PFSK-1 (cell line): ENCODE results near the gene UNC93A. TPM values are rescaled to one million over a fixed set of nuclear protein-coding genes. Genes with fewer than 3 reads are reported as not detected.
A peak's percentile ranks its signal among the peaks of the same experiment; 100 is the strongest.

Source experiments
- FOXP2 ChIP-seq: optimal IDR thresholded peaks from 2 replicates; pipeline ENCODE3; 2011; ENCODE audit warnings: borderline replicate concordance, control low read depth, inconsistent platforms; ENCODE audit not compliant: insufficient read depth; ENCODE audit errors: extremely low read length, extremely low read depth
- POLR2AphosphoS5 ChIP-seq: IDR thresholded peaks from 2 replicates; pipeline ENCODE4 v1.6.1; 2012; ENCODE audit warnings: low read depth, mild to moderate bottlenecking, control low read depth, low read length, moderate library complexity
- SIN3A ChIP-seq: IDR thresholded peaks from 2 replicates; pipeline ENCODE4 v1.6.1; 2012; ENCODE audit warnings: mild to moderate bottlenecking, low read length, moderate library complexity, borderline replicate concordance; ENCODE audit not compliant: insufficient read depth
- TAF1 ChIP-seq: IDR thresholded peaks from 2 replicates; pipeline ENCODE4 v1.6.1; 2012; ENCODE audit warnings: low read length, control low read depth, borderline replicate concordance; ENCODE audit not compliant: insufficient read depth
- polyA plus RNA-seq: library from polyadenylated mRNA; unstranded; fragments of >200 nt; gene quantifications from one replicate; pipeline ENCODE4 v1.2.1, GENCODE V29; 2012; ENCODE audit warnings: low read depth, missing spikeins; ENCODE audit not compliant: insufficient read length
- TF ChIP-seq, protein P1 (sequence below), 2 experiments: IDR thresholded peaks; 2 replicates each; pipeline versions ENCODE4 v1.6.1 to v1.8.0; 2011 to 2012; ENCODE audit warnings: low read depth in 2 of 2, low read length in 2 of 2, control low read depth in 1 of 2, inconsistent platforms in 1 of 2, mild to moderate bottlenecking in 1 of 2, moderate library complexity in 1 of 2; ENCODE audit not compliant: insufficient read depth in 1 of 2

The UNC93A gene
- not detected for polyA plus RNA-seq

DNA sequence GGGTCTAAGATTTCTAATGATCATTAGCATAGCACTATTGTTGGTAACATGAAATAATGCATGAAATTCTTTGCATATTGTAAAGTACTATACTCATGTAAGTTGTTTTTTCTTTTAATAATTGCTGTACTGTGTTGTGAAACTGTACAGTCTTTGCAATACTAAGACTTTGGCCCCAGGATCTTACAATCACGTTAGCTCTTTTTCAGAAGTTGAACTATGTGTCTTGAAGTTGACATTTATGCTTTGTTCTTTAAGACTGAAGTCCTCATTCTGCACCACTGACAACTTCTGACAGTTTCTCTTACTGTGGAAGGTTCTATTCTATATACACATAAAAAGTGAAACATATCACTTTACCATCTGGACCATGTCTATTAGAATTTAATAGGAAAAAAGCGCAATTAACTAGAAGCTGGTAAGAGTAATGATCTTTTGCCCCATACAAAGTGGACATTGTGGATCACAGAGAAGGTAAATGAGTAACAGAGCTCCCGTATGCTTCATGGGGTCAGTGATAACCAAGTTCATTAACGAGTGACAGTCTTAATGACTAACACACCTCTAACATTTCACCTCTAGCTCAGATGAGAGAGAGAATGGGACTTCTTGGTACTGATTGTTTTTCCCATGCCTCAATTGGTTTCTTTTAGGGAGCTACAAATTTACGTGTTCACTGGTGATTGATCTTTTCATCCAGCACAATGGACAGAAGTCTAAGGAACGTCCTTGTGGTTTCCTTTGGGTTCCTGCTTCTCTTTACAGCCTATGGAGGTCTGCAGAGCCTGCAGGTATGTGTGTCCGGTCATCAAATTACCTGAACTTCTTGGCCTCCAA lies at the start of gene UNC93A:
TSS of gene UNC93A (plus strand) at position 530 of the 837 bp plus-strand sequence. CDS start at position 705, 175 bp downstream.
- no peak for TF ChIP-seq FOXP2
- TF ChIP-seq SIN3A, result no peak
- TF ChIP-seq, protein P1, sequence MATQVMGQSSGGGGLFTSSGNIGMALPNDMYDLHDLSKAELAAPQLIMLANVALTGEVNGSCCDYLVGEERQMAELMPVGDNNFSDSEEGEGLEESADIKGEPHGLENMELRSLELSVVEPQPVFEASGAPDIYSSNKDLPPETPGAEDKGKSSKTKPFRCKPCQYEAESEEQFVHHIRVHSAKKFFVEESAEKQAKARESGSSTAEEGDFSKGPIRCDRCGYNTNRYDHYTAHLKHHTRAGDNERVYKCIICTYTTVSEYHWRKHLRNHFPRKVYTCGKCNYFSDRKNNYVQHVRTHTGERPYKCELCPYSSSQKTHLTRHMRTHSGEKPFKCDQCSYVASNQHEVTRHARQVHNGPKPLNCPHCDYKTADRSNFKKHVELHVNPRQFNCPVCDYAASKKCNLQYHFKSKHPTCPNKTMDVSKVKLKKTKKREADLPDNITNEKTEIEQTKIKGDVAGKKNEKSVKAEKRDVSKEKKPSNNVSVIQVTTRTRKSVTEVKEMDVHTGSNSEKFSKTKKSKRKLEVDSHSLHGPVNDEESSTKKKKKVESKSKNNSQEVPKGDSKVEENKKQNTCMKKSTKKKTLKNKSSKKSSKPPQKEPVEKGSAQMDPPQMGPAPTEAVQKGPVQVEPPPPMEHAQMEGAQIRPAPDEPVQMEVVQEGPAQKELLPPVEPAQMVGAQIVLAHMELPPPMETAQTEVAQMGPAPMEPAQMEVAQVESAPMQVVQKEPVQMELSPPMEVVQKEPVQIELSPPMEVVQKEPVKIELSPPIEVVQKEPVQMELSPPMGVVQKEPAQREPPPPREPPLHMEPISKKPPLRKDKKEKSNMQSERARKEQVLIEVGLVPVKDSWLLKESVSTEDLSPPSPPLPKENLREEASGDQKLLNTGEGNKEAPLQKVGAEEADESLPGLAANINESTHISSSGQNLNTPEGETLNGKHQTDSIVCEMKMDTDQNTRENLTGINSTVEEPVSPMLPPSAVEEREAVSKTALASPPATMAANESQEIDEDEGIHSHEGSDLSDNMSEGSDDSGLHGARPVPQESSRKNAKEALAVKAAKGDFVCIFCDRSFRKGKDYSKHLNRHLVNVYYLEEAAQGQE (IDR thresholded peaks at IDR 0.05; ENCODE audit: insufficient read depth in 1 of 2, low read depth in 2 of 2, low read length in 2 of 2), result no peak
- no peak for TF ChIP-seq POLR2AphosphoS5
- TF ChIP-seq TAF1, result no peak

DNA sequence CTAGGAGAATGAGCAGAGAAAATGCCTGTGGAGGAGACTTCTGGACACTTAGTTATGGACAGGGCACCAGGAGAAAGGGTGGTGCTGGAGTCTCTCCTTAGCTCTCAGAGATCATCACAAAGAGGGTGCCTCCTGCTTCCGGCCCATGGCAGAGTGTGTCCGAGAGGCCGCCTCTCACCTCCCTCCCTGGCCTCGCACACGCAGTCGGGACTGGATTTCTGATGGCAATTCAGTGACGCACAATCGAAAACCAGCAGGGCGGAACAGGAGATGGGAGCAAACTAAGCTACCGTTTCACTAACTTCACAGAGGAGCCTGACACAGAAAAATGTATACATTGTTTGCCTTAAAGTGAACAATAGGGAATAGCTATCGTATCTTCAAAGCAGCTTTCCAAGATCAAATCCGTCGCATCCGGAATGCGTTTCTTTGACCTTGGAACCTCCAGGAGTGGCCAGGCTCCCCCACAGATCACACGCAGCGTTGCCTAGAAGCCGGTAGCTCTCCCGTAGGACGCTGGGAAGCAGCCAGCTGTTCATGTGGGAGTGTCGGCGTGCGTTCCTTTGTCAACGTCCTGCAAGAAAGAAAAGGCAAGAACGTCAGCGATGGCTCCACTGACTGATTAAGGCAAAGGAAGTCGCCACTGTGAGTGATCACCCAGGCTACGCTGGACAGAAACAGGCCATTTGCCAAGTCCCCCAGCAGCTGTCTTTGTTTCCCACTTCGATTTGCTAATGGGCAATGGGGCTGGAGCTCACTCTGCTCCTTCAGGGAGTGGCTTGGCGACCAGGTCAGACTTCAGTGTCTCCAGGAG lies 49.6 kb upstream of the UNC93A start:
- TF ChIP-seq SIN3A, result peak; percentile 90; the same call in 1 of the 2 replicates
- TF ChIP-seq, protein P1 (IDR thresholded peaks at IDR 0.05; ENCODE audit: insufficient read depth in 1 of 2, low read depth in 2 of 2, low read length in 2 of 2), result peak; percentile 65 to 83; a peak in 3 of 4 replicates

DNA sequence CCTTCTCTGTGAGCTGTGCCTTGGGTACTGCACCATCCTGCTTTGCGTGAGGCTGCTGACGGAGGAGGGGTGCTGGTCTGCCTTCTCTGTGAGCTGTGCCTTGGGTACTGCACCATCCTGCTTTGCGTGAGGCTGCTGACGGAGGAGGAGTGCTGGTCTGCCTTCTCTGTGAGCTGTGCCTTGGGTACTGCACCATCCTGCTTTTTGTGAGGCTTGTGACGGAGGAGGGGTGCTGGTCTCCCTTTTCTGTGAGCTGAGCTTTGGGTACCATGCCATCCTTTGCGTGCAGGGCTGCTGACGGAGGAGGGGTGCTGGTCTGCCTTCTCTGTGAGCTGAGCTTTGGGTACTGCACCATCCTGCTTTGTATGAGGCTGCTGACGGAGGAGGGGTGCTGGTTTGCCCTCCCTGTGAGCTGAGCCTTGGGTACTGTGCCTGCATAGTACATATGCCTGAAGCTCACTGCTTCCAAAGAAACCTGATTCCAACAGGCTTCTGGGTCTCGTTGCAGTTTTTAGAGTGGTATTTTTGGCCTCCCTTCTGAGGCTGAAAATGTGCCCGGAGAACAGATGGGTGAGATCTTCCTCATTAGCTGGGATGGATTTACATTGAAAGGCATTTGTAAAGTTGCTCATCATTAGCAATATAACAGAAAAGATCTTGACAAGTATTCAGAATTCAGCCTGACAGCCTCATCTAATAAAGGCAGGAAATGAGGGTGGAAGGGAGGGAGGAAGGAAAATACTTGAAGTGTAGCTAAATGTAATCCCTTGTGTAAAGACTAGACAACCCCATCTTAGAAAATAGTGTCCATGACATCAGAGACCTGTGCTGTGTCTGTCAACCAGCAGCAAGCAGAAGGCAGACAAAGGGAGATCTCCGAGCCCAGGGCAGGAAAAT lies 46.8 kb upstream of the UNC93A start:
- TF ChIP-seq SIN3A (no peak), POLR2AphosphoS5 (no peak), FOXP2 (no peak), TAF1 (no peak)
- TF ChIP-seq, protein P1 (IDR thresholded peaks at IDR 0.05; ENCODE audit: insufficient read depth in 1 of 2, low read depth in 2 of 2, low read length in 2 of 2), result no peak

DNA sequence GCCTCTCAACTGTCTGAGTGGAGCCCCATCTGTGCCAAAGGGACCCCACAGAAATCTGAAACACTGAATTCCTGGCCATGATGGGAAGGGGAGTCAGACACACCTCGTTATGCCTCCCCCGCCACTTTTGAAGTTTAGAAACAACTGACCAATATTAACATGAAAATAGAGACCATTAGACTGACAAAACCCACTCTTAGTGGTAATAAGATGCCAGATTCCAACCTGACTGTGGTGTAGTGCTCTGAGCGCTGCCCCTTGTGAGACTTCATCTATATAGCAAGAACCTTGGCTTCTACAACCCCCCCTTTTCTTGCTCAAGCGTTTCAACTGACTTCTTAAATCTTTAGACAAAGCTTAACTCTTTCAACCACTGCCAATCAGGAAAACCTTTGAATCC lies 46.1 kb upstream of the UNC93A start:
- TF ChIP-seq, protein P1 (IDR thresholded peaks at IDR 0.05; ENCODE audit: insufficient read depth in 1 of 2, low read depth in 2 of 2, low read length in 2 of 2), result no peak
- TF ChIP-seq SIN3A, result no peak
- TF ChIP-seq TAF1, result no peak
- TF ChIP-seq POLR2AphosphoS5, result no peak
- TF ChIP-seq FOXP2, result no peak
